Keratinocyte (primary cell): ENCODE measurements around the gene KRT1. TPM values are rescaled to one million over a fixed set of nuclear protein-coding genes. Genes with fewer than 3 reads are reported as not detected.

Experiments used
- DNase-seq: peaks from one replicate; pipeline ENCODE4 v3.0.0-alpha.2; 2011; ENCODE audit warnings: low read depth, missing footprints, low spot score
- FAIRE-seq: peaks from 2 replicates; lab custom pipeline; 2011; peaks lifted over from hg19 to GRCh38; lab: Jason Lieb, UNC
- H2AFZ ChIP-seq: 2 replicates; pipeline ENCODE4 v1.6.0; 2012; ENCODE audit warnings: low read length, control low read depth, inconsistent platforms; ENCODE audit not compliant: control insufficient read depth
- H3K27ac ChIP-seq: 2 replicates; pipeline ENCODE4 v1.5.1; 2011; ENCODE audit warnings: low read length; ENCODE audit not compliant: control insufficient read depth, insufficient read depth
- H3K27me3 ChIP-seq: 3 replicates; pipeline ENCODE4 v1.6.0; 2011; ENCODE audit warnings: low read length; ENCODE audit not compliant: control insufficient read depth, insufficient read depth; ENCODE audit errors: extremely low read depth
- H3K36me3 ChIP-seq, 2 experiments: 2 replicates in 1 of 2; 3 replicates in 1 of 2; pipeline ENCODE4 v1.5.1; 2011; ENCODE audit warnings: low read length in 2 of 2, mild to moderate bottlenecking in 1 of 2; ENCODE audit not compliant: control insufficient read depth in 2 of 2, insufficient read depth in 2 of 2; ENCODE audit errors: extremely low read depth in 1 of 2
- H3K4me1 ChIP-seq: 3 replicates; pipeline ENCODE4 v1.5.1; 2011; ENCODE audit warnings: low read length; ENCODE audit not compliant: control insufficient read depth, insufficient read depth; ENCODE audit errors: extremely low read depth
- H3K4me2 ChIP-seq: 3 replicates; pipeline ENCODE4 v1.6.0; 2011; ENCODE audit warnings: low read depth, low read length; ENCODE audit not compliant: control insufficient read depth, insufficient read depth; ENCODE audit errors: extremely low read depth
- H3K4me3 ChIP-seq, 3 experiments: fragments of 200-600 bp in 1 of 3; sonication (generic) in 1 of 3; 2 replicates in 2 of 3; 3 replicates in 1 of 3; pipeline ENCODE4 v1.5.1; 2011 to 2016; ENCODE audit warnings: low read length in 3 of 3, mild to moderate bottlenecking in 3 of 3, control low read depth in 2 of 3, inconsistent platforms in 1 of 3, low read depth in 1 of 3, mixed read lengths in 1 of 3, mixed run types in 1 of 3, moderate library complexity in 1 of 3; ENCODE audit not compliant: control insufficient read depth in 2 of 3, insufficient read depth in 2 of 3; ENCODE audit errors: extremely low read depth in 1 of 3
- H3K79me2 ChIP-seq: 2 replicates; pipeline ENCODE4 v1.6.0; 2012; ENCODE audit warnings: low read length; ENCODE audit not compliant: control insufficient read depth, insufficient read depth
- H3K9ac ChIP-seq: 3 replicates; pipeline ENCODE4 v1.6.0; 2011; ENCODE audit warnings: low read length; ENCODE audit not compliant: control insufficient read depth, insufficient read depth; ENCODE audit errors: extremely low read depth
- H3K9me1 ChIP-seq: 3 replicates; pipeline ENCODE4 v1.6.0; 2011; ENCODE audit warnings: low read length; ENCODE audit not compliant: control insufficient read depth, insufficient read depth; ENCODE audit errors: extremely low read depth
- H3K9me3 ChIP-seq: 2 replicates; pipeline ENCODE4 v1.5.1; 2012; ENCODE audit warnings: low read depth, low read length; ENCODE audit not compliant: control insufficient read depth
- H4K20me1 ChIP-seq: 3 replicates; pipeline ENCODE4 v1.6.0; 2011; ENCODE audit warnings: low read length; ENCODE audit not compliant: control insufficient read depth, insufficient read depth; ENCODE audit errors: extremely low read depth
- CTCF ChIP-seq, 3 experiments: IDR thresholded peaks in 1 of 3; conservative IDR thresholded peaks in 1 of 3; optimal IDR thresholded peaks in 1 of 3; 2 replicates in 2 of 3; 3 replicates in 1 of 3; pipeline versions ENCODE3 to v1.5.1; 2011; ENCODE audit warnings: low read length in 3 of 3, mild to moderate bottlenecking in 3 of 3, moderate library complexity in 2 of 3, control low read depth in 1 of 3, inconsistent platforms in 1 of 3; ENCODE audit not compliant: insufficient read depth in 2 of 3; ENCODE audit errors: extremely low read depth in 1 of 3
- EZH2 ChIP-seq: IDR thresholded peaks from one replicate; pipeline ENCODE4 v1.6.1; 2012; ENCODE audit warnings: inconsistent platforms, mild to moderate bottlenecking, low read length, moderate library complexity
- dilution Hi-C: fragments of 300-500 bp; cut with MboI; formaldehyde crosslinking; loops from one replicate; pipeline ENCODE4 v1.7.0; 2020; ENCODE audit warnings: low sequenced_read_pairs; ENCODE audit not compliant: extremely low pct_ligation_motif_present
- polyA plus RNA-seq, 5 experiments: library from polyadenylated mRNA; depleted of rRNA in 3 of 5; stranded (reverse) in 3 of 5; stranded (forward) in 1 of 5; unstranded in 1 of 5; fragments of >200 nt; gene quantifications; 1 replicate in 1 of 5; 2 replicates in 3 of 5; 3 replicates in 1 of 5; pipeline versions ENCODE4 v1.2.1 to v1.2.3, GENCODE V29; 2011 to 2012; ENCODE audit warnings: missing spikeins in 2 of 5, low read depth in 1 of 5, low replicate concordance in 1 of 5

Gene KRT1
- polyA plus RNA-seq, 1 donor (not counting 4 experiments of a cell fraction or from before 2014, with no cell fraction given) = 92.2 TPM

DNA sequence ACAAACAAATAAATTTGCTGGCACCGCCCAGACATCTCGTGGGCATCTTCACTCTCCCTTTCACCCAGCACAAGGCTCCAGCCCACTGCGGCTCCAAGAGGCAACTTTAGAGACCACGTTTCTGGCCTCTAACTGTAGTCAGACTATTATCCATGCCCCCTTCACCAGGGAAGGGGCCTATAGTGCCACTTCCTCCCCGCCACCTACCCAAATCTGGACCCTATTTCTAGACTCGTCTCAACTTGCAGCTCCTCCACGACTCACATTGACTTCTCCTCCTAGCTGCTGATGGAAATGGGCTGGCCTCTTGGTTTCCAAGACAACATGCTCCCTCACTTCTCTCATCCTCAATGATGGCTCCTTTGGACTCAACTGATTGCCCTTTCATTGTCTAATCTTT lies 12.3 kb downstream of the KRT1 start:
- dilution Hi-C loops = no loop called here
- DNase-seq = no peak
- H3K27me3 ChIP-seq = peaks cover 16% of the 10 kb centered on the region
- no peaks in the 10 kb centered on the region for H3K9me1 ChIP-seq
- no peak overlapping the region for H3K9ac ChIP-seq
- H3K27ac ChIP-seq = no peak overlapping the region
- H3K9me3 ChIP-seq = no peaks in the 10 kb centered on the region
- no peaks in the 10 kb centered on the region for H3K36me3 ChIP-seq
- H3K4me3 ChIP-seq = no peak overlapping the region
- H3K4me2 ChIP-seq = no peak overlapping the region
- H4K20me1 ChIP-seq = no peaks in the 10 kb centered on the region
- TF ChIP-seq CTCF (optimal IDR thresholded peaks at IDR 0.05 in 1 of 3, IDR thresholded peaks at IDR 0.05 in 1 of 3, conservative IDR thresholded peaks at IDR 0.05 in 1 of 3; ENCODE audit: extremely low read depth in 1 of 3, insufficient read depth in 2 of 3, low read length in 3 of 3) = no peak
- peaks cover 14% of the 10 kb centered on the region for H3K4me1 ChIP-seq
- H2AFZ ChIP-seq = no peak overlapping the region
- no peak for FAIRE-seq
- H3K79me2 ChIP-seq = no peaks in the 10 kb centered on the region

- H3K9ac ChIP-seq = no peak overlapping the region
- H3K4me1 ChIP-seq = peaks cover 10% of the 10 kb centered on the region
- H3K4me2 ChIP-seq = no peak overlapping the region
- dilution Hi-C loops = no loop called here
- no peak for FAIRE-seq
- H3K27me3 ChIP-seq = peaks cover 16% of the 10 kb centered on the region
- TF ChIP-seq CTCF (optimal IDR thresholded peaks at IDR 0.05 in 1 of 3, IDR thresholded peaks at IDR 0.05 in 1 of 3, conservative IDR thresholded peaks at IDR 0.05 in 1 of 3; ENCODE audit: extremely low read depth in 1 of 3, insufficient read depth in 2 of 3, low read length in 3 of 3) = peak; percentile 27 to 65 (median 60)
- no peak for TF ChIP-seq EZH2
- H3K4me3 ChIP-seq = no peak overlapping the region
- no peaks in the 10 kb centered on the region for H3K9me1 ChIP-seq
- H3K36me3 ChIP-seq = no peaks in the 10 kb centered on the region
- no peaks in the 10 kb centered on the region for H3K9me3 ChIP-seq
- DNase-seq = no peak
- H3K27ac ChIP-seq = no peak overlapping the region
- no peaks in the 10 kb centered on the region for H4K20me1 ChIP-seq
- no peaks in the 10 kb centered on the region for H3K79me2 ChIP-seq
- no peak overlapping the region for H2AFZ ChIP-seq
These were observed 12.7 kb downstream of the KRT1 start for GRCh38 chr12:52667509-52667908.
